HG03442 (cell line): ENCODE data around the gene ENPP7.

Source experiments
- ATAC-seq: cut with Tn5 transposase; IDR thresholded peaks from one replicate; pipeline ENCODE4 v1.9.1; 2021; ENCODE audit warnings: mild to moderate bottlenecking, moderate library complexity; ENCODE audit not compliant: unreplicated experiment

Gene ENPP7

GRCh38 chr17:79730437-79730768 lies 340 bp upstream of the ENPP7 start:
- ATAC-seq: no peak

- no peak for ATAC-seq
Measured at GRCh38 chr17:79732254-79732653, 1.5 kb downstream of the ENPP7 start.

GRCh38 chr17:79732804-79733691 lies 2.3 kb downstream of the ENPP7 start:
- no peak for ATAC-seq

GRCh38 chr17:79733692-79734070 lies 2.9 kb downstream of the ENPP7 start:
- no peak for ATAC-seq

DNA sequence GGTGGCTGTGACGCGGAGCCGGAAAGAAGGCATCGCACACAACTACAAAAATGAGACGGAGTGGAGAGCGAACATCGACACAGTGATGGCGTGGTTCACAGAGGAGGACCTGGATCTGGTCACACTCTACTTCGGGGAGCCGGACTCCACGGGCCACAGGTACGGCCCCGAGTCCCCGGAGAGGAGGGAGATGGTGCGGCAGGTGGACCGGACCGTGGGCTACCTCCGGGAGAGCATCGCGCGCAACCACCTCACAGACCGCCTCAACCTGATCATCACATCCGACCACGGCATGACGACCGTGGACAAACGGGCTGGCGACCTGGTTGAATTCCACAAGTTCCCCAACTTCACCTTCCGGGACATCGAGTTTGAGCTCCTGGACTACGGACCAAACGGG lies 4.4 kb downstream of the ENPP7 start:
- no peak for ATAC-seq

DNA sequence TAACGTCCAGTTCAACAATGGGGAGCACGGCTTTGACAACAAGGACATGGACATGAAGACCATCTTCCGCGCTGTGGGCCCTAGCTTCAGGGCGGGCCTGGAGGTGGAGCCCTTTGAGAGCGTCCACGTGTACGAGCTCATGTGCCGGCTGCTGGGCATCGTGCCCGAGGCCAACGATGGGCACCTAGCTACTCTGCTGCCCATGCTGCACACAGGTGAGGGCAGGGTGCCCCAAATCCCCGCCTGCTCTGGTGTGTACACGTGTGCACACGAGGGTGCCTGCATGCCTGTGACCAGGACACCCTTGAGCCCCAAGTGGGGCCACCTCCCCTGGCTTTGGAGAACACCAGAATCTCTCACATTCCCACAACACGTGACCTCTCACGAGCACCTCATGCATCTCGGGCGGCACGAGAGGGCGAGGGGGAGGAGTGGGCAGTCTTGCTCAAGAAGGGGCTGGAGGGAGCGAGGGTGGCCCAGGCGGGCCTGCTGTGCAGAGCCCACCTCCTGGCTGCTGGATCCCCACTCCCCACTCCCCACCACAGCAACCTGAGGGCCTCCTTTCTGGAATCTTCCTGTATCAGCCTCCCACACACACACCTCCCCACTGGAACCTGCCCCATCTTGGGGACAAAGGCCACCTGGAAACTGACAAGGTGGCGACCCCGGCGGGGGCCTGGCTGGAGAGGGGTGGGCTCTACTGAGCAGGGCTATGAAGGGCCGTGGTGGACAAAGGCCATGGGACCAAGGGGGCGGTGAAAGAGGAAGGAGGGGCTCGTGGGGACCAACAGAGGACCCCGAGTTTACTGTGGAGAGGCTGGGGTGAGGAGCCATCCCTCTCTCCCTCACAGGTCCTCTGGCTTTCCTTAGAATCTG lies 6.5 kb downstream of the ENPP7 start:
- no peak for ATAC-seq

GRCh38 chr17:79737922-79738578 lies 7.3 kb downstream of the ENPP7 start:
- no peak for ATAC-seq

DNA sequence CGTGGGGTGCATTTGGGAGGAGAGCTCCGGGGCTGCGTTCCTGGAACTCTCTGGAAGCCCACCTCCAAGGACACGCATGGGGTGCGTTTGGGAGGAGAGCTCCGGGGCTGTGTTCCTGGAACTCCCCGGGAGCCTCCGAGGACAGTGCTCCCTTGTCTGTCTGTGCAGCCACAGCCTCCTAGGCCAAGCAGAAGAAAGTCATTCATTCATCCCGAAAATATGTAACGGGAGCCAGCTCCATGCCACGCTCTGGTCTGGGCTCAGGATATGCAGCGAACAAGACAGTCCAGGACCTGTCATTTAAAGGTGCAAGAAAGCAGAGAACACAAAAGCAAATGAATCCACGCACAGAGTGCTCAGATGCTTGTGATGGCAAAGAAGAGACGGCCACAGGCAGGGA lies 7.9 kb downstream of the ENPP7 start:
- no peak for ATAC-seq

DNA sequence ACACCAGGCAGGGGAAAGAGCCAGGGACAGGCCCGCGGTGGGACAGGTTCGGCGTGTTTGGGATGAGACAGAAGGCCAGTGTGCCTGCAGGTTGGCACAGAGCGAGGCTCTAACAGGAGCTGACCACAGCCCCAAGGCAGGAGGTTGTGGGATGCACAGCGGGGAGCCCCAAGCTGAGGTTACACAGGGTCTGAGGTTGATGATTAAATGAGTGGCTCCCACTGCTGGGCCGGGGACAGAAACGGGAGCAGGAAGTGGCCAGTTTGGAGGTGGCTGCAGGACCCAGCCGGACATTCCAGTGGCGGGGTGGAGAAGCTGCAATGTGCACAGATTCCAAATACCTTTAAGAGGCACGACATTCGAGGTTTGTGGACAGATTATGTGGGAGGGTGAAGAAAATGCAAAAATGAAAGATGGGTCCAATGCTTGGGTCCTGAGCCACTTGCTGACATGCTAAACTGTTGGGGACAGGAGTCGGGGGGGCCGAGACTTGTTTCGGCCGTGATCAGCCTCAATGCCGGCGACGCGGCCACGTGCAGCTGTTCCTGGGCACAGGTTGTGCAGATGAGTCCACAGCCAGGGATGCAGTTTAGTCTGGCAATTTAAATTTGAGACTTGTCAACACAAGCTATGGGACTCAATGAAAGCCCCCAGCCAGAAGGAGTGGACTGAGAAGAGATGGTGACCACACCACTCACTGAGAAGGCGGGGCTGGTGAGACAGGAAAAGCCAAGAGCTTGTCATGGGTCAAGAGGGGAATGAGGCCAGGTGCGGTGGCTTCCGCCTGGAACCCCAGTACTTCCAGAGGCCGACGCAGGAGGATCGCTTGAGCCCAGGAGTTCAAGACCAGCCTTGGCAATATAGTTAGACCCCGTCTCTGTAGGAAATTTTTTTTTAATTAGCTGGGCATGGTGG lies 8.7 kb downstream of the ENPP7 start:
- ATAC-seq: no peak

GRCh38 chr17:79740413-79740812 lies 9.7 kb downstream of the ENPP7 start:
- ATAC-seq: no peak

- ATAC-seq: no peak
Measured at GRCh38 chr17:79741401-79741750, 10.6 kb downstream of the ENPP7 start.

DNA sequence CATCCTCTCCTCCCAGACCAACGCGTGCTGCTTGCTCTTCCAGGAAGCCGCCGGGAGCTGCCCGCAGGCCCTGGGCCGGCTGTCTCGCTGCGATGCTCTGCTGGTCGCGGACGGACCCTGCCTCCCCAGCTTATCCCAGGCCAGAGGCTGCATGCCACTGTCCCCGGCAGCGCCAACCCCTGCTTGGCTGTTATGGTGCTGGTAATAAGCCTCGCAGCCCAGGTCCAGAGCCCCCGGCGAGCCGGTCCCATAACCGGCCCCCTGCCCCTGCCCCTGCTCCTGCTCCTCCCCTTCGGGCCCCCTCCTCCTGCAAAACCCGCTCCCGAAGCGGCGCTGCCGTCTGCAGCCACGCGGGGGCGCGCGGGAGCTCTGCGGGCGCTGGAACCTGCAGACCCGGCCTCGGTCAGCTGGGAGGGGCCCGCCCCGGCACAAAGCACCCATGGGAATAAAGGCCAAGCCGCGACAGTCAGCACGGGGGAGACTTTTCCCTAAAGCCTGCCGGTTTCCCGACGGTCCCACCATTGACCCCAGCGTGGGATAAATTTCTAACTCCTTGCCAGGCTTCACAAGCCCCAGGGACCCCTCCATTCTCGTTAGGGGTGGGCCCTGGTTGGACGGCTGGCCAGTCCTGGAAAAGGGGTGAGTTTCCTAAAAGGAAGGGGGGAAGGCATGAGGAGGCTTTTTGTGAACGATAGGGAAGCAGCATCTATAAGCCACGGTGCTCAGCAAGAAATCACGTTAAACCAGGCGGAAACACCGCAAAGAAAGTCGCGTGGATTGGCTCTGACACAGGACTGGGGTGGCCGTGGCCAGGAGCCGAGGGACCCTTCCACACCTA lies 11.2 kb downstream of the ENPP7 start:
- no peak for ATAC-seq

- ATAC-seq: no peak
Measured at GRCh38 chr17:79742589-79742918, 11.8 kb downstream of the ENPP7 start.

- ATAC-seq: no peak
Measured at GRCh38 chr17:79742951-79743476, 12.3 kb downstream of the ENPP7 start.

- no peak for ATAC-seq
Measured at GRCh38 chr17:79743614-79744013, 12.9 kb downstream of the ENPP7 start.

DNA sequence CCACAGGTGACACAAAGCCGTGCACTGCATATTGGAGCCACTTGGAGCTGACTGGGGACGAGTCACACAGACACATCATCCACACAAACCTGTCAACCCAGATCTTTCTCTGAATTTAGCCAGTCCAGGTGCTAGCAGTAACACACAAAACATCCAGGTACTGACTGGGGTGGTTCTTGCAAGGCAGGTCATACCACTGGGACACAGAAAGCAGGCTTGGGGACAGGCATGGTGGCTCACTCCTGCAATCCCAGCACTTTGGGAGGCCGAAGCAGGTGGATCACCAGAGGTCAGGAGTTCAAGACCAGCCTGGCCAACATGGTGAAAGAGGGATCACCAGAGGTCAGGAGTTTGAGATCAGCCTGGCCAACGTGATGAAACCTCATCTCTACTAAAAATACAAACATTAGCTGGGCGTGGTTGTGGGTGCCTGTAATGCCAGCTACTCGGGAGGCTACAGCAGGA lies 14.9 kb downstream of the ENPP7 start:
- ATAC-seq: no peak

DNA sequence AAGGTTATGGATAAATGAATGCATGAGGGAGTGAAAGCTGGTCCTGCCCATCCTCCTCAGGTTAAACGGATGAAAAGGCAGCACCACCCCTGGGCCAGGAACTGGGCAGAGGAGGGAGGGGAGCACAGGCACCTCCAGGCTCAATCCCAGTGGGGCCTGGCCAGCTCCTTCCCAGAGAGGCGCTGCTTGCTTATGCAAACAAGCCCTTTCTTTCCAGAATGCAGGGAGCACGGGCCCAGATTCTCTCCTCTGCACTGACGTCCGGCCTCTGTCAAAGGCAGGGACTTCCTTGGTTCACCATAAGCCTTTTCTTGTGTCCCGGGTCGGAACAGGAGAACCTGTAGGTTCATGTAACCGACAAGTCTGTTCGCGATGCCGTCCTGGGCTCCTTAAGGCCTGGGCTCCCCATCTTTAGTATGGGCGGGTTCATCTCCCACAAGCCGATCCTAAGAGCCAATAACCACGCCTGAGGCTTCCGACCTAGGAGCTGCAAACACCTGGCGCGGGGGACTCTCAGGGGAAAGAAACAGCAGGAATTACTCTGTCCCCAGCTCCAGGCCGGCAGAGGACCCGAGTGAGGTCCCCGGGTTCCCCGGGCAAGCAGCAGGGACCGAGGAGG lies 16.3 kb downstream of the ENPP7 start:
- ATAC-seq: no peak

DNA sequence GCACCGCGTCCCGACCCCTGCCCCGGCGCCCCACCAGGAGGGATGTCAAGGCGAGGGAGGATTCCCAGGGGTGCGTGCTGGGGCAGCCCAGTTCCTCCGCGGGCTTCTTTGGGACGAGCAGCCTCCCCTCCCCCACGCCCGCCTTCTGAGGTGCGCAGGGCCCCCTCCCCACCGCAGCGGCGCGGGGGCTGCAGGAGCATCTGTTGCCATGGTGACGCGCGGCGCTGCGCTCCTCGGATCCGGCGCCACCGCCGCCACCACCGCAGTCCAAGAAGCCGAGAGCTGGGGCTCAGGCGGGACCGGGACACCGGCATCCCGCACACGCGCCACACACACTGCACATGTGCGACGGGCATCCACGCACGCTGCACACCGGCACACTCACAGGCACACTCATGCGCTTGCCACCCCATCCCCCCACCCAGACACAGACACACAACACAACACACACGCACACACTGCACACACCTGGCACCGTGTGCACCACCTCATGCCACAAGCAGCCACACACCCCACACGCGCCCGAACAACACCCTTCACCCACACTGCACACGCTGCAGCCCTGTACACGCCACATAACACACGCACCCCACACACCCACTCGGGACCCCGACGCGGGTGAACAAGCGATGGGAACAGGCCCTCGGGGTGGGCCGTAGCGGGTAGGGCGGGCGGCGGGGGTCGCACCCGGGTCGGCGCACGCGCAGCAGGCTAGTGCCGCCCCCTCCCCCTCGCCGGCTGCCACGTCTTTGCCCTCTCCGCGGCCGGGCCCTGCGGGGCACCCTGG lies 17.0 kb downstream of the ENPP7 start:
- no peak for ATAC-seq
